Activated T-cell treated with anti-CD3 and anti-CD28 coated beads for 1 hour (primary cell): ENCODE measurements around the gene MAP2K6.
"Not testable (repeated sequence)": the region's sequence is repeated elsewhere in the genome, so short reads cannot be mapped to it uniquely, and the experiment has no call there.

Source experiments
- DNase-seq: peaks from one replicate; pipeline ENCODE4 v3.0.0-alpha.2; 2020; ENCODE audit warnings: low read depth

The MAP2K6 gene

DNA sequence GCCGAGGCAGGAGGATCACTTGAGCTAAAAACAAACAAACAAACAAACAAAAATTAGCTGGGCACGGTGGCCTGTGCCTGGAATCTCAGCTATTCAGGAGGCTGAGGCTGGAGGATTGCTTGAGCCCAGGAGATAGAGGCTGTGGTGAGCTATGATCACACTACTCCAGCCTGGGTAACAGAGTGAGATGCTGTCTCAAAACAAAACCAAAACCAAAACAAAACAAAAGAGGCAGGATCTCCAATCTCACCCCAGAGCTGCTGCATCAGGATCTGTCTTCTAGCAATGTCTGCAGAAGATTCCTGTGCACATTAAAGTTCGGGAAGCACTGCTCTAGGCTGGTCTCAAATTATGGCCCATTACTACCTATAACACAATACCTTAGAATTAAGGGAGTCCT, 43.1 kb downstream of the MAP2K6 start:
- DNase-seq = no peak

DNA sequence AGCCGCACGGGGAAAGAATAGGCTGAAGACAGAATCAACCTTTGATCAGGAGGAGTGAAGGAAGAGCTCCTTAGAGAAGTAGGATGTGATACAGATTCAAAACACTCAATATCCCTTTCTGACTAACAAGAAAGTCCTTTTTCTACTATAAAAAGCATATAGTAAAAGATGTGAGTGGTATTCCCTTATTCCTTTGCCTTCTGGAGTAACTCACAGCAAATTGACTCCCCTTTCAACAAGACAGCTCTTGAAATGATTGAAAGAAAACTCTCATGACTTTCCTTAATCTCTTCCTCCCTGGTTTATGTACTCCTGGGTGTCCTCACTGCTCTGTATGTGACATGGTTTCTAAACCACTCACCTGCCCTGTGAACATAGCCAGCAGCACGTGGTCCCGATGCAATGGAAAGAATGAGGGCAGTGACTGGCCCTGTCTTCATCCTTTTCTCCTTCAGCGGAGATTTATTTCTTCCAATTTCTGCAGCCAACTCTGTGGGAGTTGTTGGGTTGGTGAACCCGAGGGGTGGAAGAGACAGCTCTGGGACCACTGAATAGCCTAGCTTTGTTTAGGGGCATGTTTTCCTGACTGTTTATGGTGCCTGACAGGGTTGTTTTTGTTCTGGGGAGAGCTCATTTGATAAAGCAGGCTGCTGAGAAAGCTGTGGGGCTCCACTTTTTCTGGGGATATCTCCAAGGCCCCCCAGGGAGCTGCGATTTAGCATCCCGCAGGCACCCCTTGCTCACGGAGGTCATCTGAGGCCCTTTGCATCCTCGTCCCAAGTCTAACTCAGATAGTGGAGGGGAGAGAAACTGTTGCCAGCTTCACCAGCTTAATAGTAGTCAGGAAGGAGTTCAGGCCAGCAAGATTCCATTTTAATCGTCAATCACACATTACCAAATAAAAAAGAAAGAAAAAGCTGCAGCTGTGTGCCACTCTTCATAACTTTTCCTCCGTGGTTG, 46.7 kb downstream of the MAP2K6 start:
- no peak for DNase-seq

DNA sequence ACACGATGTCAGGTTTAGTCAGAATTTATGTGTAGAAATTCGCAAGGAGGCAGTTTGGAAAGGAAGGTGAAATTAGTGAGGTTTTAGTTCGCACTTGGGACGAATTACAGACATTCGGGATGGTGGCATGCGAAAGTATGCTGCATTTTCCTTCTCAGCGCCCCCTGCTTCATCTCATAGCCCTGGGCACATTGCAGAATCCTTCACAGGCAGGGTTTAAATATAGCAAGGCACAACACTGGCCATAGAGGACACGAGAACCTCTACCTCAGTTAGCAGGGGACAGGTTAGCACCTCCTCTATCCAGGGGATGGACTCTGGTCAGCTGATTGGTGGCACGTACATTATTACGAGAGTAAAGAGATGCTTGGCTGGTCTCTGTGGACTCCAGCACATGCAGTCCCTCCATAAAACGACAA, 47.5 kb downstream of the MAP2K6 start:
- DNase-seq = no peak

DNA sequence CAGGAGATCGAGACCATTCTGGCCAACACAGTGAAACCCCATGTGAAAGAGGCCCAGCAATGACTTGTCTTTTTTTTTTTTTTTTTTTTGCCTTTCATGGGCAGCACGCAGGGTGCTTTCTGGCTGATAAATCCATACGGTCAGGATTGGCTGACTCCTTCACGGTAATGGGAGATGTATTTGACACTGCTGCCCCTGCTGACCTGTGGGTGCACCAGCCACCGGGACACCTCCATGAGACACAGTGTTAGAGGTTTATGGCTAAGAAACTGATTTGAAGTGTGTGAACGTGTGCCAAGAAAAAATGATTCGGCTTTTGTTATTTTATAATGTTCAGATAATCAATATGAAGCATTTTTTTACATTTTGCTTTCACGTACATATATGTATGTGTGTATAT, 48.4 kb downstream of the MAP2K6 start:
- DNase-seq = no peak

DNA sequence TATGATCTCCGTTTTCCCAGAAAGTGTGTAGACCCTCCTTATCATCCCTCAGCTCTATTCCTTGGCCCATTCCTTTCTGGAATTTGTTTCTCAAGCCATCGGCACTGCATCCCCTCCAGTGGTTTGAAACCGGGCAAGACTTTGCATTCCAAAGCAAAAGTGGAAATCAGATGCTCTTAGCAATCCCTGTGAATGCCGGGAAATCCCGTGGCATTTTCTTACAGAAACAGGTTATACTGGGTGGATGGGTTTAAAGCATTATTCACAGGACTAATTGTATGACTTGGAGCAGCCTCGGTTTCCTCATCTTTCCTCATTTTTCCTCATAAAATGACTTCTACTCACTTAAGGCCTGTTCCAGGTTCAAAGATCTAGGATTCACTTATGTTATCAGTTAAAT, 52.0 kb downstream of the MAP2K6 start:
- DNase-seq = no peak

DNA sequence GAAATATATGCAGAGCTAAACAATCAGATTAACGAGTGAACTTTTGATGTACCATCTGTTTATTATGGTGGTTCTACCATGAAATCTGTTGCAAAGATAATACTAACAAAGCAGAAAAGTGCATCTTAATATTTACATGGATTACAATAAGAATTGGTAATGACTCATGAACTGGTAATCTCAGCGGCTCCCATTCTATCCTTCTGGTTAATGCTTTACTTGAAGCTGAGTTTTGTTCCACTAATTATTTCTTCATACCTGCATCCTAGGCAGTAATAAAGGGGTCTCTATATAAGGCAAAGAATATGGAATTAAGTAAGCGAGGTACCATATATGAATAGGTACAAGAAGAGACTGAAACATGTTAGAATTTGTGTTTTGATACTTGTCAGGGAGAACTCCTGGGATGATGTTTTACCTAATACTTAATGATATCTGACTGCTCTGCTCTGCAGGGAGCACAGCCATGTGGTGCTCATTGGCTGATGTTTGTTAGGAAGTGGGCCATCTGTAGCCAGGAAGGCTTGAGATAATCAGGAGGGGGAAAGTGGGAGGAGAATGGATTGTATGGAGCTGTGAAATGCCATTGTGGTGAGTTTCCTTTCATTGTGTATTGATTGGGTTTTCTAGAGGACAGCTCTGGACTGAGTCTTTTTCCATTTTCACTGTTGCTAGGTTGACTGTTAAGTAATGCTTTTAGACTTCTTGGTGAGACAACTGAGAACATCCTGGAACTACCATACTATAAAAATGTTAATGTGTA, 52.6 kb downstream of the MAP2K6 start:
- DNase-seq = no peak

DNA sequence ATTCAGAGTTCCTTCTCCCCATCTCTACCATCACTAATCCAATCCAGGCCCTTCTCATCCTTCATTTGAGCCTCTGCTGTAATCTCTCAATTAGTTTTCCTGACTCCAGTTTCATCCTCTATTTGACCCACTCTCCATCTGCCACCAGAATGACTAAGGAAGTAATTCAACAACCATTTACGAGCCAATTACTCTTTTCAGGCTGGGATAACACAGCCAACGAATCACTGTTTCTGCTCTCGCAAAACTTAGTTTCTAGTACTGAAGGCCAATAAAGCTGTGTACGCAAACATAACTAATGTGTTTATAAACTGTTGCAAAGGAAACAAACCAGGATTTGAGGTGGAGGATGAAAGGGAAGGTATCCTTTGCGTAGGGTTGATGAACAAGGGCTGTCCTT, 53.7 kb downstream of the MAP2K6 start:
- no peak for DNase-seq

DNA sequence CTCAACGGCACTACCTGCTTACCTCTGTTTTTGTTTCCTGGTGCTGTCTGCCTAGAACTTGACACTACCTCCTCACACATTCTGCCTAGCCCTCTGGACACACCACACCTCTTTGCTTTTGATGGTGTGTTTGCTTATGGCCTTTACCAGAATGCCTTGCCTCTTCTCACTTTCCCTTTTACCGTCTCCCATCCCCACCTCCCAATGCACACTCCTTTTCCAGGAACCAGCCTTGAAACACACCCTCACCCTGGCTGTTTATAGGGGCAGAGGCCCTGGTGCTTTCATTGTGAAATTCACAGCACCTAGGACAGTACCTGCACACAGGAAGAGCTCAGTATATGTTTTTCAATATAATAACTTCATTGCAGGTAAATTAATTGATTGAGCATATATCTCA, 56.2 kb downstream of the MAP2K6 start:
- no peak for DNase-seq

DNA sequence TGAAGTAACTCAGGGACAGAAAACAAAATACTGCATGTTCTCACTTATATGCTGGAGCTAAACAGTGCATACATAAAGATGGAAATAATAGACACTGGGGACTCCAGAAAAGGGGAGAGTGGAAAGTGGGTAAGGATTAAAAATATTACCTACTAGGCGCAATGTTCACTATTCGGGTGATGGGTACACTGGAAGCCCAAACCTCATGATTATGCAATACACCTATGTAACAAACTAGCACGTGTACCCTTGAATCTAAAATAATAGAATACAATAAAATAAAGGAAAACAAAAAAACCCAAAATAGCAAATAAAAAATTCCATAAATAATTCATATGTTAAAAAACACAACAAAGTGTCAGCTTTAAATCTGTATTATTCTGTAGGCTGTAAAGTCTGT, 56.9 kb downstream of the MAP2K6 start:
- no peak for DNase-seq

DNA sequence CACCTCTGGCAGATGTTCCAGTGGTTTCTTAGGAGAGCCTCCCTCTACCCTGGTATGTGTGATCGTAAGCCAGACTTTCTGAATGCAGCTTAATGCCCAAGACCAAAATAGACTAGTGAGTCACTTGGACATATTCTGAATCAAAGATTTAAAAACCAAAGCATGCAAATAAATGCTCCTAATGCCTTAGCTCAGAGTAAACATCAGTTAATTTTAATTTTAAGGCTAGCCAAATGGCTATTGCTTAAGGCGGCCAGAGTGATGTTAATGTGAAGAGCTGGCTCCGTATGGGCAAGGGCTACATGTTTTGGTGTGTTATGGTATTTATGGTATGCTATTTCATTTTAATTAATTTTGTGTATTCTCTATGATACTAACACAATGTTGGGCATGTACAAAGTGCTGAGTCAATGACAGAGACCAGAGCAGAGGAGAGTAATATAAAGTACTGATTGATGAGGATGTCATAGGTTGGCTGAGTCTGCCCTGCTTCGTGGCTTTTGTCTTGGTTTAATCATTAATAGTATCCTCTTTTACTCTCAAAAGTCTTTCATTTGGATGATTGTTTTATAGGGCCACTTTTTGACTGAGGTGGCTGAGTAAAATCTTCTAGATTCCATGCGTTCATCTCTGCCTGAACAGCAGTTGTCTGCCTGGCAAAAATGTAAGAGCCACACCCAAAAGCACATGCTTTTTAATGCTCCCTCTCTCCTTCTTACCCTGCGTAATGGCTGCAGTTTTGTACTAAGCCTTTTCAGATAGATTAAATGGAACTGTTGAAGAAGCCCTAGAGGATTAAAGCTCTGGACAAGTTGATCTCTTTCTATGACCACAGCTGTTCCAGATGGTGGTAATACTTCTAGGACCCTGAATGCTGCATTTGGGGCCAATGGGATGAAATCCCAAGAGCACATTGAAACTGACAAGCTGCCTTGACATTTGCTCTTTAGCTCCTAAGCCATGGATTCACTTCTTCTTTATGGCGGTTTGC, 59.6 kb downstream of the MAP2K6 start:
- DNase-seq = no peak

DNA sequence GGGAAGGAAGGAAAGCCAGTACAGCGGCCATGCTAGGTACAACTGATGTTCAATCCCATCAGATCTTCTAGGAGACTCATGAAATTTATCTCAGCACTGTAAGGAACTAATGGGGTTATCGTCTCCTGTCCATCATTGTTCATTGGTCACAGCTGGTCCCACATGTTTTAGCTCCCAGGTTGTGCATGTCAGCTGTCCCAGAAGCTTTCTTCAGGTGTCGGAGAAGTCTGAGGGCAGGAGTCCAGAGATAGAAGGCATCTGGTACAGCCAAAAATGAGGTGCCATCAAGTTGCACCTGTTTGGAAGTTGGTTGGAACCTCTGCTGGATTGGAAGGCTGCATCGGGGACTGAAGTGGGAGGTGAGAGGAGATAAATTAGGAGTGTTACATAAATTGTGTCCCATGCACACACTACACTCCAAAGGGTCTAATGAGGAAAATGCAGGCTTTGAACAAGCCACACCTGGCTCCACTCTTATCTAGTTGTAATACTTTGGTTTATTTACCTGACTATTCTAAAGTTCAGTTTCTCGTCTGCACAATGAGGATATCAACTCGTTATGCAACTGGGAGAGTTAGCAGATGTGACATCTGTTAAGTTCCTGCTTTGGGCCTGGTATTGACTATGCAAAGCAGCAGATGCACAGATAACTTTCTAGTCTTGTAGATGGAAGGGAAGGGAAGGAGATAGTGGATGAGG, 62.9 kb downstream of the MAP2K6 start:
- no peak for DNase-seq

DNA sequence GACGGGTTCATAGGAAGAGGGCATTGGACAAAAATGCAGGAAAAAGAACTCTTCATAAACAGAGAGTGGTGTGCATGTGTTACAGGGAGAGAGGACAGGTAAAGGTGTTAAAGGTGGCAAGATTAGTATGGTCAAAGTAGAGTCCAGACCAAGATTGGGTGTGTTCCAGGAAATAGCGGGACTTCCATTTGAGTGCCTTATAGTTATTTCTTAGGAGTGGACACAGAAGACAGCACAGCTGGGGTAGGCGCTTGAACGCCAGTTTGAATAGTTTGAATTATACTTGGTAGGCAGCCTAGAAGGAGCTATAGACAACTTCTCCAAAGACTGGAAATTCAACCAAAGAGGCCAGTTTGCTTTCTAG, 63.4 kb downstream of the MAP2K6 start:
- no peak for DNase-seq

DNA sequence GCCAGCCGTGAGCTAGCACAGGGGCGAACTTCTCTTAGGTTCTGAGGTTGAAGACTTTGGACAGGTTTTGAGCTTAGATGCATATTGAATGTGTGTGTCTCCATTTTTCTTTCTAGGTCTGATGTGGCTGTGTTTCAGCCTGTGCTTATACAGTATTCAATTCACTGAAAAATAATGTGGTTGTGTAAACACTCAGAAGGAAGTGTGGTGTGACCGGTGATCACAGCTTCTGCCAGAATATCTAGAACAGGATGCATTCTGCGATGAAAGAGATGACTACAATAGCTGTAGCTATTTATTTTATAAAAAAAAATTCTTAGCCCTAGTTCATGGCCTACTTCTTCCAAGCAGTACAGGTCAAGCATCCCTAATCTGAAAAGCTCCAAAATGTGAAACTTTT, 64.4 kb downstream of the MAP2K6 start:
- DNase-seq = no peak

DNA sequence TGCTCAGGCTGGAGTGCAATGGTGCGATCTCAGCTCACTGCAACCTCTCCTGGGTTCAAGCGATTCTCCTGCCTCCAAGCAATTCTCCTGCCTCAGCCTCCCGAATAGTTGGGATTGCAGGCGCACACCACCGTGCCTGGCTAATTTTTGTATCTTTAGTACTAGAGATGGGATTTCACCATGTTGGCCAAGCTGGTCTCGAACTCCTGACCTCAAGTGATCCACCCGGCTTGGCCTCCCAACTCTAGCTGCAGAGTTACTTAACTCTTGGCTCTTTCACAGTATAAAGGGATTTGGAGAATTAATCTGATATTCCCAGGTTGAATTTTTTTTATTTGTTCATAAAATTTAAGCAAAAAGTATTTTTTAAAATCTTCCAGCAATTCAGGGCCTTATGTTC, 65.3 kb downstream of the MAP2K6 start:
- DNase-seq = not testable (repeated sequence)

DNA sequence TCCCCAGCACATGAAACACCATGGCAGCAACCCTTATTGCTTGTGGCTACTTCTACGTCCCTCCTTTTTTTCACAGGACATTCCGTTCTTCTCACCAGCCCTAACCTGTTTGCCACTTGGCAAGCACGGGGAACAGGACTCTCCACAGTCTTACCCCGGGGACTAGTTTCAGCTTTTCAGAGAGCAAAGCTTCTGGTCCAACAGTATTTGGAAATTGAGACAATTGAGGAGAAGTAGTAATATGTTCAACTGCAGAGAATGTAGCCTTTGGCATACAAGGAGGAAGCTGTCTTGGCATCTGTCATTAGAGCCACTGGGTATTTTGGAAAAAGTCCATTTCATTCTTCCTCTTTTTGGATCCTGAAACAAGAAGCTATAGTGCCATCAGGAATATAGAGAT, 65.7 kb downstream of the MAP2K6 start:
- no peak for DNase-seq

DNA sequence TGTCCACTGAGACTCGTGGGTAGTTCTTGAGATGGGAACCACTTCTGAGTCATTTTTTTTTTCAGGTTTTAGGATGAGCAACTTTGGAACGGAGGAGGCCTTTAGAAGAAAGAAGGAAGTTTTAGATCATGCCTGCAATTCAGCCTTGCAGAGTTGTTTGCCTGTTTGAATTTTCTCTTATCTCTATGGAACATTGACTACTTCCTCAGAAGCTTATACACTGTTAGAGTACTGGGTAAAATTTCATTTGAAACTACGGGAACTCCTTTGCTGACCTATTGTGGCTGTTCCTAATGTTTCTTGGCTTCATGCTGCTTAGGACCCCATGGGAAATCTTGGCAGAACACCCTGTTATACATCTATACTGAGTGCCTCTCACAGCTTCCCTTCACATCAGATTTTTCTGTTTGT, 70.8 kb downstream of the MAP2K6 start:
- DNase-seq = no peak

DNA sequence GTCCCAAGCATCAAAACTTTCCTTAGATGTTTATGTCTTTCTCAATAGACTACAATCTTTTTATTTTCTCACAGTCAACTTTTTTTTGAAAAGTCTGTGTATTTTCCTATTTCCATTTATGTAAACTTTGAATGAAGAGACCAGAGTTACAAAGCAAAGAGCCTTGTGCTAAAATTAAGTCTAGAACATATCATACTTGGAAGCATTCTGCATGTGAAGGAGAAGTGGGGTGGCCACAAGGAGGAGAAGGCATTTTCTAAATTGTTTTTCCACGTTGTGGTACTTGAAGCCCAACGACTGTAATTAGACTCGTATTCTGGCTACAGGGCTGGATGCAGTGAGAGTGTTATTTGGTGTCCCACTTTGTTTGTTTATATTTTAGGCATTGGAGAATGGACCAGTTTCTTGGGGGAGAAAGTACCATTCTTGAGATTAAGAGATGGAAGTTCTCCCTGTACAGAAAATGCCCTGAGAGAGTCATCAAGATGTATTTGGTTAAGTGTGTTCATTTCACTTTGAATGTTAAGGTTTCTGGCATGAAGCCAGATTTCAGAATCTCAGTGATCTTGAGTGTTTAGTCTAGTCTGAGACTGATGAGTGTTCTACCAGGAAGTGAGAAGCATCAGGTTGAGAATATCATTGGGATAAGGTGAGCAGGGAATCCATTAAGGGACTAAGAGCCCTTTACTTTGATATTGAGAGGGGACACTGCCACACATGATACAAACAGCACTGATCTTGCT, 71.6 kb downstream of the MAP2K6 start:
- DNase-seq = no peak

DNA sequence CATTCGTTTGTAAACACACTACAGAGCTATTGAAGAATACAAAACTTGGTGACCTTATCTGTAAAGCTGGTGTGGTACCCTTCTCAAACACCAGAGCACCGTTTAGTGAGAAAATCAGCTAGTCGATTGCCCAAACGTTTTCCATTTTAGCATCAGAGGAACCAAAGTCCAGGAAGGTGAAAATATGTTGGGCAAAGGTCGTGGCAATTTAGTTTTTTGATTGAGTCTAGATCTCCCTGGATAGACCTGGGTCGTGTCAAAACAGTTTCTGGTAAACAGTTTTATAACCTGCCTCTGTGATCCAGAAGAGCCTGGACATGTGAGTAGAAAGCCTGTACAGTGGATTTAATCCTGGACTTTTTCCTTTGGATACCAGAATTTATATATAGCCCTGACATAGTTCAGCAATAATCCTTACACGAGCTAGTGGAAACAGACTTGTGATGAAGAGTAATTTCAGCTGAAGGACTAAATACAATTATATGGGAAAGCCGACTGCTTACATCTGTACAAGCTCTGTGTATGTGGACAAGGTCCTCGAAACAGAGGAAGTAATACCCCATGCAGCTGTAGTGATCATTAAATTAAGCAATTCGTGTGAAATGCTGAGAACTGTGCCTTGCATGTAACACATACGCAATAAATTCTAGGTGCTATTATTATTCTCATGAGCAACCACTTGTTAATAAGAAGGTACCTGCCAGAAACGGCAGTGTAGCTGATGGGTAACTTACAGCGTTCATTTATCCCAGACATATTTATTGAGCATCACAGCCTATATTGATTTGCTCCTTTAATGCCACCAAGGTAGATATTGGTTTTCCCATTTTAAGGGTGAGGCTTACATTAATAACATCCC, 72.5 kb downstream of the MAP2K6 start:
- no peak for DNase-seq

DNA sequence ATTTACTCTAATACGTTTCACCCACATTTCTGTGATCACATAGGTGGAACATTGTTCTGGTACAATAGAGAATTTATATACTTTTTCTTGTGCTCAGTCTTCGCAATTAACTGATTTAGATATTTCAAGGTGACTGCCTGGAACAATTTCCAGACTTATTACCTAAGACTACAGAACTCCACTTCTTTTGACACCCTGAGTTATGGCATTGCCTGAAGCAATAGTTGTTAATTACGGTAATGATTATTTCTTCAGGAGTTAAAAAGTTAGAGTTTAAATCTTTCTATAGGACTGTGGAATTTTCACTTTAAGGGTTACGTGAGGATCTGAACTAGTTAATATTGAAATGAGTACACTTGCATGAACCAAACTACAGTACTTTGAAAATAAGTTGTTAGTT, 74.8 kb downstream of the MAP2K6 start:
- no peak for DNase-seq
